Tibial artery (tissue), 4 donors: ENCODE measurements around the gene INHBA.

Experiments used
- DNase-seq, 2 donors: peaks; one replicate each; pipeline ENCODE4 v3.0.0-alpha.2; 2019
- H3K27ac ChIP-seq, 2 donors: fragments of 200-600 bp; sonication (generic) in 1 of 2; 1 replicate in 1 of 2; 2 replicates in 1 of 2; pipeline ENCODE4 v1.5.1; 2018 to 2019; ENCODE audit warnings: mild to moderate bottlenecking in 1 of 2
- H3K27me3 ChIP-seq, 2 donors: fragments of 200-600 bp; sonication (generic) in 1 of 2; one replicate each; pipeline versions ENCODE4 v1.5.1 to v1.6.0; 2016 to 2019
- H3K36me3 ChIP-seq, 3 donors: fragments of 200-600 bp; sonication (generic) in 2 of 3; one replicate each; pipeline ENCODE4 v1.5.1; 2016 to 2019; ENCODE audit warnings: mild to moderate bottlenecking in 2 of 3
- H3K4me1 ChIP-seq, 4 donors: fragments of 200-600 bp; sonication (generic) in 2 of 4; 1 replicate in 3 of 4; 2 replicates in 1 of 4; pipeline ENCODE4 v1.5.1; 2016 to 2019
- H3K4me3 ChIP-seq, 2 donors: fragments of 200-600 bp; sonication (generic) in 1 of 2; 1 replicate in 1 of 2; 2 replicates in 1 of 2; pipeline ENCODE4 v1.5.1; 2018 to 2019; ENCODE audit warnings: mild to moderate bottlenecking in 2 of 2
- H3K9me3 ChIP-seq, 3 donors: fragments of 200-600 bp; sonication (generic) in 1 of 3; one replicate each; pipeline ENCODE4 v1.5.1; 2016 to 2019
- CTCF ChIP-seq, 2 experiments: fragments of 200-600 bp in 1 of 2; fragments of 450-650 bp in 1 of 2; IDR thresholded peaks; one replicate each; pipeline ENCODE4 v1.5.1; 2017 to 2019; ENCODE audit warnings: antibody characterized with exemption in 2 of 2, mild to moderate bottlenecking in 1 of 2, moderate library complexity in 1 of 2
- intact Hi-C: fragments of 100-400 bp; cut with DNase I; formaldehyde crosslinking; loops from one replicate; pipeline ENCODE4 v1.15.0; 2023; ENCODE audit warnings: low total_unique reads

The INHBA gene

DNA sequence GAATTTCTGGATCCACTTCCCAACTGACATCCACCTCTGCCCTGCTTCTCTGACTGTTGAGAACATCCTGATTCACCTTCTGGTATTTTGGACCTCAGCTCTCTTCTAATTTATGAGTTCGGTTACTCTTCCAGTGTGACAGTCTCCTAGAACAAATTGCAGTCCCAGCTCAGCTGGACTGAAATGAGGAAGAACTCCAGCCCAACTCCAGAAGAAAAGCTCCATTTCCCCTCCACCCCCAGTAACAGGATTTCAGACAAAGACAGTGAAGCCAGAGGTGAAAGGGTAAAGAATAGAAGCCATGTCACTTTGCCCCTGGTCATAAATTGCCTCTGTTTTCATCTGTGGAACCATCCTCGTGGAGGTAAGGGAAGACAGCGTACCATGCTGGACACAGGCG, 26.2 kb upstream of the INHBA start:
- Histone ChIP-seq H3K4me3 (no peak overlapping the region), H3K4me1 (peaks cover 0 to 27% (median 0%) of the 10 kb centered on the region in 4 donors), H3K27me3 (no peaks in the 10 kb centered on the region), H3K36me3 (no peaks in the 10 kb centered on the region), H3K9me3 (no peaks in the 10 kb centered on the region), H3K27ac (no peak overlapping the region)
- intact Hi-C loops, result no loop called here
- TF ChIP-seq CTCF (IDR thresholded peaks at IDR 0.05), result no peak
- DNase-seq, result no peak

GRCh38 chr7:41725013-41725412, 22.1 kb upstream of the INHBA start:
- no peak overlapping the region for H3K27ac ChIP-seq
- intact Hi-C loops, result no loop called here
- H3K4me3 ChIP-seq, result no peak overlapping the region
- no peaks in the 10 kb centered on the region for H3K27me3 ChIP-seq
- peaks cover 0 to 21% (median 0%) of the 10 kb centered on the region in 4 donors for H3K4me1 ChIP-seq
- no peak for DNase-seq
- H3K36me3 ChIP-seq, result no peaks in the 10 kb centered on the region
- no peaks in the 10 kb centered on the region for H3K9me3 ChIP-seq
- TF ChIP-seq CTCF (IDR thresholded peaks at IDR 0.05), result no peak

GRCh38 chr7:41720886-41721285, 18.0 kb upstream of the INHBA start:
- no peak for DNase-seq
- Histone ChIP-seq H3K36me3 (no peaks in the 10 kb centered on the region), H3K4me1 (peaks cover 0 to 7% (median 0%) of the 10 kb centered on the region in 4 donors), H3K27me3 (no peaks in the 10 kb centered on the region), H3K4me3 (no peak overlapping the region), H3K9me3 (no peaks in the 10 kb centered on the region), H3K27ac (no peak overlapping the region)
- intact Hi-C loops, result no loop called here
- no peak for TF ChIP-seq CTCF (IDR thresholded peaks at IDR 0.05)

GRCh38 chr7:41720046-41720445, 17.2 kb upstream of the INHBA start:
- Histone ChIP-seq H3K4me1 (no peaks in the 10 kb centered on the region), H3K27ac (no peak overlapping the region), H3K9me3 (no peaks in the 10 kb centered on the region), H3K36me3 (no peaks in the 10 kb centered on the region), H3K27me3 (no peaks in the 10 kb centered on the region), H3K4me3 (no peak overlapping the region)
- DNase-seq, result no peak
- no peak for TF ChIP-seq CTCF (IDR thresholded peaks at IDR 0.05)
- intact Hi-C loops, result no loop called here

- intact Hi-C loops, result no loop called here
- no peak overlapping the region for H3K27ac ChIP-seq
- H3K4me1 ChIP-seq, result no peaks in the 10 kb centered on the region
- no peaks in the 10 kb centered on the region for H3K9me3 ChIP-seq
- no peaks in the 10 kb centered on the region for H3K36me3 ChIP-seq
- no peak for DNase-seq
- H3K27me3 ChIP-seq, result no peaks in the 10 kb centered on the region
- no peak overlapping the region for H3K4me3 ChIP-seq
- TF ChIP-seq CTCF (IDR thresholded peaks at IDR 0.05), result no peak
Measured at GRCh38 chr7:41716691-41717090, 13.8 kb upstream of the INHBA start.

- no peak for TF ChIP-seq CTCF (IDR thresholded peaks at IDR 0.05)
Measured at GRCh38 chr7:41715000-41715399, 12.1 kb upstream of the INHBA start.

More at GRCh38 chr7:41715000-41715399, 12.1 kb upstream of the INHBA start:
- Histone ChIP-seq H3K4me1 (no peaks in the 10 kb centered on the region), H3K36me3 (no peaks in the 10 kb centered on the region), H3K9me3 (no peaks in the 10 kb centered on the region), H3K4me3 (no peak overlapping the region), H3K27ac (no peak overlapping the region), H3K27me3 (no peaks in the 10 kb centered on the region)
- intact Hi-C loops, result no loop called here
- DNase-seq, result no peak
